Inflammatory macrophage treated with lipopolysaccharide for 4 hours (primary cell): ENCODE data around the gene SWSAP1.

ENCODE experiments used
- DNase-seq: peaks from one replicate; pipeline ENCODE4 v3.0.0-alpha.2; 2020

SWSAP1 gene

GRCh38 chr19:11355160-11356073, 19.0 kb upstream of the SWSAP1 start, which contains the start of gene PLPPR2:
TSS of gene PLPPR2 (plus strand) at chr19:11355432. CDS start at chr19:11357674, 2,242 bp downstream.
- peak; percentile 94 for DNase-seq

- DNase-seq, result no peak
These were observed 18.4 kb upstream of the SWSAP1 start for GRCh38 chr19:11356074-11356397.

GRCh38 chr19:11356676-11357550, 17.6 kb upstream of the SWSAP1 start:
- DNase-seq, result no peak

GRCh38 chr19:11359421-11359820, 15.0 kb upstream of the SWSAP1 start:
- DNase-seq, result no peak

GRCh38 chr19:11361037-11361770, 13.3 kb upstream of the SWSAP1 start:
- DNase-seq, result no peak

GRCh38 chr19:11361771-11362731, 12.4 kb upstream of the SWSAP1 start:
- no peak for DNase-seq

GRCh38 chr19:11363881-11364280, 10.6 kb upstream of the SWSAP1 start:
- DNase-seq, result no peak

- DNase-seq, result no peak
These were observed 10.1 kb upstream of the SWSAP1 start for GRCh38 chr19:11364296-11364904.

- no peak for DNase-seq
These were observed 9.5 kb upstream of the SWSAP1 start for GRCh38 chr19:11364935-11365334.

- no peak for DNase-seq
These were observed 8.8 kb upstream of the SWSAP1 start for GRCh38 chr19:11365557-11366117.

- DNase-seq, result no peak
These were observed 6.9 kb upstream of the SWSAP1 start for GRCh38 chr19:11367528-11367927.

GRCh38 chr19:11370744-11371143, 3.7 kb upstream of the SWSAP1 start:
- DNase-seq, result no peak

- DNase-seq, result no peak
These were observed 1.1 kb upstream of the SWSAP1 start for GRCh38 chr19:11373166-11373884.

- DNase-seq, result no peak
These were observed 507 bp upstream of the SWSAP1 start for GRCh38 chr19:11373885-11374432.

- peak; percentile 27 for DNase-seq
These were observed 880 bp downstream of the SWSAP1 start for GRCh38 chr19:11375143-11375948.

GRCh38 chr19:11377237-11377636, 2.8 kb downstream of the SWSAP1 start:
- DNase-seq, result peak; percentile 70

GRCh38 chr19:11377756-11378155, 3.3 kb downstream of the SWSAP1 start:
- DNase-seq, result no peak

GRCh38 chr19:11378319-11379189, 4.1 kb downstream of the SWSAP1 start:
- peak; percentile 44 for DNase-seq
